NCI-H524 (cell line): ENCODE results near the gene TANC1.

Experiments
- DNase-seq, 2 experiments: peaks; one replicate each; lab custom pipeline; 2025; lab: John Stamatoyannopoulos, UW

The TANC1 gene

GRCh38 chr2:158962074-158962473, 6.4 kb upstream of the TANC1 start:
- DNase-seq: no peak

- no peak for DNase-seq
Measured at GRCh38 chr2:158963071-158963470, 5.4 kb upstream of the TANC1 start.

GRCh38 chr2:158965107-158965506, 3.3 kb upstream of the TANC1 start:
- DNase-seq: no peak

- no peak for DNase-seq
Measured at GRCh38 chr2:158965641-158966040, 2.8 kb upstream of the TANC1 start.

GRCh38 chr2:158966312-158966711, 2.1 kb upstream of the TANC1 start:
- DNase-seq: no peak

- no peak for DNase-seq
Measured at GRCh38 chr2:158967114-158967730, 1.2 kb upstream of the TANC1 start.

- DNase-seq: peak; percentile 53 to 64
Measured at GRCh38 chr2:158967731-158968395, 577 bp upstream of the TANC1 start.

- peak in 1 of 2 experiments; percentile 20 for DNase-seq
Measured at GRCh38 chr2:158969162-158969714, 798 bp downstream of the TANC1 start.

GRCh38 chr2:158969715-158970240, 1.3 kb downstream of the TANC1 start:
- peak in 1 of 2 experiments; percentile 43 for DNase-seq

GRCh38 chr2:158970241-158970751, 1.9 kb downstream of the TANC1 start:
- peak; percentile 34 to 64 for DNase-seq

- DNase-seq: peak in 1 of 2 experiments; percentile 16
Measured at GRCh38 chr2:158973116-158973956, 4.9 kb downstream of the TANC1 start.

- no peak for DNase-seq
Measured at GRCh38 chr2:158975271-158975921, 7.0 kb downstream of the TANC1 start.

- no peak for DNase-seq
Measured at GRCh38 chr2:158979772-158980171, 11.3 kb downstream of the TANC1 start.

- peak; percentile 81 to 95 for DNase-seq
Measured at GRCh38 chr2:158984604-158985135, 16.2 kb downstream of the TANC1 start.

GRCh38 chr2:158988501-158988900, 20.1 kb downstream of the TANC1 start:
- no peak for DNase-seq

- no peak for DNase-seq
Measured at GRCh38 chr2:158989165-158989564, 20.7 kb downstream of the TANC1 start.

- no peak for DNase-seq
Measured at GRCh38 chr2:158990397-158991214, 22.2 kb downstream of the TANC1 start.

- DNase-seq: no peak
Measured at GRCh38 chr2:158993030-158993429, 24.6 kb downstream of the TANC1 start.

- no peak for DNase-seq
Measured at GRCh38 chr2:158993721-158994587, 25.5 kb downstream of the TANC1 start.
